D341Med (cell line): ENCODE measurements around the gene RAX.

Experiments used
- DNase-seq: peaks from one replicate; pipeline ENCODE4 v3.0.0; 2012; ENCODE audit warnings: low spot score

RAX gene

DNA sequence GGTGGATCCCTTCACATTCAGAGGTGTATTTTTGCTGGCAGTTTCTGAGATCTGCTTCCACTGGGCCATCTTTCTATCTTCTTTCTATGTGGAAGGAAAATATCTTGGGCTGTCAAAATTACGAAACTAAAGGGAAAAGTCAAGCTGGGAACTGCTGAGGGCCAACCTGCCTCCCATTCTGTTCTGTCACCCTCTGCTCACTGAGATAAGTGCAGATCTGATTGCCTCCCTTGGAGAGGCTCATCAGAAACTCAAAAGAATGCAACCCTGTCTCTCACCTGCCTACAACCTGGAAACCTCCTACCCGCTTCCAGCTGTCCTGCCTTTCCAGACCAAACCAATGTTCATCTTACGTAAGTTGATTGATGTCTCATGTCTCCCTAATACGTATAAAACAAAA, 26.5 kb downstream of the RAX start:
- no peak for DNase-seq

DNA sequence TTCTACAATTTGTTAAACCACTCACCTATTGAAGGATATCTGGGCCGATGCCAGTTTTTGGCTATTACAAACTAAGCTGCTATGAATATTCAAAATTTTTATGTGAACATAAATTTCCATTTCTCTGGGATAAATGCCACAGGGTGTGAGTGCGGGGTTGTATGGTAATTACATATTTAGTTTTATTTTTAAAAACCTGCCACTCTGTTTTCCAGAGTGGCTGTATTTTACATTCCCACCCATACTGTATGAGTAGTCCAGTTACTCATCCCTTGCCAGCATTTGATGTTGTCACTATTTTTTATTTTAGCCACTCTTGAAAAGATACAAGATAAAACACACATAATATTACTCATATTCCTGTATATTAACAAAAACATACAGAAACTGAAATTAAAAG, 30.3 kb downstream of the RAX start:
- no peak for DNase-seq

DNA sequence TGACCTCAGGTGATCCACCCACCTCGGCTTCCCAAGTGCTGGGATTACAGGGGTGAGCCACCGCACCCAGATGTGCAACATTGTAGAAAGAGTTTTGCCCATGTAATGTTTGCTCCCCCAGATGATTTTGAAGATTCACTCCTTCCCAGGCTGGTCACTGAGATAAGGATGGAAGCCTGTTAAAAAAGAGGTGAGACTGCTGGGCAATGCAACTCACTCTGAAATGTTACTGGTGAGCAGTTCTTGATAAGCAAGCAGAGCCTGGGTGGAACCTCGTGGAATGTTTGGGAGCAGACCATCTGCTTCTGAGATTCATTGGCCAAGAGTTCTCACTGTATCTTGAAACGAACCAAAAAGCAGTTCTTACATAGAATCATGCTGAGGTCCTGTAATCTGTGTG, 33.6 kb downstream of the RAX start:
- DNase-seq, result no peak

DNA sequence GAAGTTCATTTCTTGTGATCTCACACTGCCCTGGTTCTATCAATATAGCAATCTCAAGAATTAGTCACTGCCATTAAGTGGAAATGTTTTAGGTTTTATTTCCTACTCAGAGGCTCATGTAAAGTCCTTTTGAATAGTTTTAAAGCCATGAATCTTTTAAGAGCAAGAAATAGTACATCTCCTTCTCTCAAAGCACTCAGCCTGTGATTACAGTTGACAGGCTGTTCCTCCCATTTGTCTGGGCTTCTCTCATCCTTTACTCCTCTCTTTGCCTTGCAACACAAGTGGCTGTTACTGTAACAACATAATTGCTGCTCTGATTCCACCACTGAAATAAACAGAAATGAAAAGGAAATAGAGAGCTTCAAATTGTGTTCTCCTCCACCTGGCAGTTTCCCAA, 34.9 kb downstream of the RAX start:
- DNase-seq, result no peak

DNA sequence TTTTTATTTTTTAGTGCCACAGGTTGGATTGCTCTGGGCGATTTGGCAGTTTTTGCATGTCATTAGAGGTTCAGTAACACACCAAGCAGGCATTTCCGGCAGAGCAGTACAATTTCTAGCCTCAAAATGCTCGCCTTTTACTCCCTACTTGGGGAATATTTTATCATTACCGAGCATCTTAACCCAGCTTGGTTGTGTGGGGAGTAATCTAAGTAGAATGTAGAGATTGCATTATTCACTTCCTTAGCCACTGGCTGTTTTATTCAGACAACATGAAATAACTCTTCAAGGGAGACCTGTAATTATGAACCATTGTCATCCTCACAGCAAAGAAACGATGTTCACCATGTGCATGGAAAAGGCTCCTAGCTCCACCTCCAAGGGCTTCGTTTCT, 40.2 kb downstream of the RAX start:
- DNase-seq, result no peak

DNA sequence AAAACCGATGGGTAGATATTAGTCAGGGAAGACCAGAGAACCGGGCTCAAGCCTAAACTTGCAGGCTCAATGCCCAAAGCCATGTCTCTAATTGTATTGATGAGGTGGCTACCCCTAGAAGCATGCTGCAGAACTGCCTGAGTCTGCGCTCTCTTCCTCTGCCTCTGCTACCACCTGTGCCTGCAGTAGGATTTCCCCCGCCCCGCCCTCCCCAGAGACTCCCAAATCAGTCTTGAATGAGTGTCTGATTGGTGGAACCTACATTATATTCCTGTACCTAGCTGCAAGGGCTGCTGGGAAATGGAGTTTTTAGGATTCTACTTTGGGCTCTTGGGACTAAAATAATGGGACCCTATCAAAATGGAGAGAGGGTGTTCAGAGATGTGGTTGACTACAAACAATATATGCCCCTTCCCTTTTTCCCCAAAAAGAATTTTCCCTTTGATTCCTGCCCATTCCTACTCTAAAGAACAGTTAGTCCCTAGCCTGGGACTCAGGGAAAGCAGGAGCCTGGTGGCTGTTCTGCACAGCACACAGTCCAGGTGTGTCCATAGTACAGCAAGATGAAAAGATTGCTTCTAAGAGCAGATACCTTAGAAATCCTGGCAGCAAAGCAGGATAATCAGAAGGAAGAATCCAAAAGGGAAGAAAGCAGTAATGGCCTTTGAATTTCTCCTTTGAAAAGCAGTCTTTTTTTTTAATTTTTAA, 40.8 kb downstream of the RAX start:
- no peak for DNase-seq

DNA sequence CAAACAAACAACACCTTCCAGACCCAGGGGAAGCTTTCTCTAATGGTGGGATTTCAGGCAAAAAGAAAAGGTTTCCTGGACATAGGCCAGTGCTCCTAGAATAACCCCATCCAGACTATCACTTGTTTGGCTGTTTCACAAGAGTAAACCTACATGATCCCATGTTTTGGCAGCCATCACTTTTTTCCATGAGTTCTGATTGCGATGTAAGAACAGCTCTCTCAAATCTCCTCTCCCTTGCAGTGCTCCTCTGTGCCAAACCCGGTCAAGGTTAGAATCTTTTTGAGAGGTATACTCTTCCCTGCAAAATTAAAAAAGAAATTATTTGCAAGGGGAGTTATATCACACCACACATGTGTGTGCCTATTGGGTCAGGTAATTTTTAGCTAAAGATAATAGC, 41.4 kb downstream of the RAX start:
- no peak for DNase-seq

DNA sequence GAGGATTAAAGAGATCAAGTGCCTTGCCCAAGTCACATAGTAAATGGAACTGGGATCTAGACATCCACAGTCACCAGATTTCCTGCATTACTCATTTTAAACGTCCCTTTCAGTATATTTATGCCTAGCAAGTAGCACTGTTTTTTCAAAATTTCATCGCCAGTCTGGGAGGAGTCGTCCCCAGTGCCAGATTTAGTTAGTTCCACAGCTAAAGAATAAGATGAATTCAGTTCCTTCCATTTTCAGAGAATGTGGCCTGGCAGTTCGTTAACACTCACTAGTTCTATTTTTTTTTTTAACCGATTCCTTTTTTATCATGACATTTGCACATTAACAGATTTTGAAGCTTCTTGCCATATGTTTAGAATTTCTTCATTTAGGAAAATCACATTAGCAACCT, 42.1 kb downstream of the RAX start:
- no peak for DNase-seq

DNA sequence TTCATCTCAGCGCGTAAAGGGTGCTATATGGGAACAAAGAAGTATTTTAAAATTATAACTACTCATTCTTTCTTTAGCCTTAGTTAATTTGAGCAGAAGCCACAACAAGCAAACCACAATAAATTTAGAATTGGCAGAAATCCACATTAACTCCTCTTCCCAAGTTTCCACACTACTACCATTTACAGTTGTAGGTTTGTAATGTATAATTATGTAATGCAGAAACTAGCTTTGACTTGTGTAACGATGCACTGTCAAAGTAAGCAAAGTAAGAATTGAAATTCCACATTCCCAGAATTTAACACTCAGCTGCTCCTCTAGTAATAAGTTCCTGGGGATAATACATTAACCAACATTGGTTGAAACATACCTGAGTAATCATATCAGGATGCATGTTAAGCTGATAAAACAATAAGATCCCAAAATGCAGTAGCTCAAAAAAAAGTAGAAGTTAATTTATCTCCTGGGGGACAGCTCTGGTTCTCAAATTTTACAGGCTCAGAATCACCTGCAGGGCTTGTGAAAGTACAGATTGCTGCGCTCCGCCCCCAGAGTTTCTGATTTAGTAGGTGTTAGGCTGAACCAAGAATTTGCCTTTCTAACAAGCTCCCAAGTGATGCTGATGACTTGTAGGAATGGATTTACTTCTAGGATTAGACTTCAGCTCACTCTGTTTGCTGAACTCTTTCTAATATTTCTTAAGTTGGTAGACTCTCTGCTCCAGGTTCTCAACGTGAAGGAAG, 43.4 kb downstream of the RAX start:
- no peak for DNase-seq

DNA sequence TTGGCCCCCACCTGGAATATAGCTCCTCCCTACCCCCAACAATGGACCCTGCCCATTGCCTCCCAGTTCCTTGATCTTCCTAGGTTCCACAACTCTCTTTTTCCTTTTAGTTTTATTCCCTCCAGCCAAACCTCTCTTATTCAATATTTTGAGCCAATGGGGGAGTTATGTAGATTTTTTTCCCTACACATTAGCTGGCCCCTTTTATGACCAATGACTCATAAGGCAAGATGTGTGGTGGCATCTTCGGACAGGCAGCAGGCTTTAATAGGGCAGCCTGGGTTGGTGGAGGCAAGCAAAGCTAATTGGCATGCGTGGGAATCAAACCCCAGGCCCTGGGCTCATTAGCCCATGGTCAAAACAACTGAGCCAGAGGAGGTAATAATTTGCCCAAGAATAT, 44.1 kb downstream of the RAX start:
- no peak for DNase-seq

DNA sequence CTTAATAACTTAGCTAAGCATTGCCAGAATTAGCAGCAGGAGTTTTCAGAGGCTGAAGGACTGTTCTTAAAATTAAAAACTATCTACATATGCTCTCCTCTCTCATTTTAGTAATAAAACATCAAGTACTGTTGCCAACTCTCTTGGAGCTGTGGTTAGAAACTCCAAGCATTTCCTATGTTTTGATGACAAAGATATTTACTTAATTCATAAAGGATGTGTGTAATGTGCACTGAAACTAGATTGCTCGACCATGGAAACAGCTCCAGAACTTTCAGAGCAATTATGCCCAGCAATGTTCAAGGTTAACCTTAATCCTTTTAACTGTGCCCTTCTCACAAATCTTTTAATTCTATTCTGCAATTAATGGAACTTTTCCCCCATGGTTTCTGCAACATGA, 44.9 kb downstream of the RAX start:
- no peak for DNase-seq

DNA sequence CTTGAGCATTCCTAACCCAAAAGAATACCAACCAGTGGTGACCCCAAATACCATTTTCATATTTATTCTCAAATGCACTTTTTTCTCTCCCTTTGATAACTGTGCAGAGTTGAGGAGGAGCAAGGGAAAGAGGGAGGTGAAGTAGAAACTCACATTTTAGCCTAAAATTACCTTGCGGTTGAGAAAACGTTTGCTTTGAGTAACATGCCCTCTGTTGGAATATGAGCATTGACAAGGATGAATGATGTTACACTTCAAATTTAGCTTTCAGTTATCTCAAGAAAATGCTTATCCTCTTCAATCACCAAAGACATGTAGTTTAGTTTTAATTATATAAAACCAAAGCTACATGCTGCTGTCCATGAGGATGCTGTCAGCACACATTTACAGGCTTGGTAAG, 50.9 kb downstream of the RAX start:
- DNase-seq, result no peak

DNA sequence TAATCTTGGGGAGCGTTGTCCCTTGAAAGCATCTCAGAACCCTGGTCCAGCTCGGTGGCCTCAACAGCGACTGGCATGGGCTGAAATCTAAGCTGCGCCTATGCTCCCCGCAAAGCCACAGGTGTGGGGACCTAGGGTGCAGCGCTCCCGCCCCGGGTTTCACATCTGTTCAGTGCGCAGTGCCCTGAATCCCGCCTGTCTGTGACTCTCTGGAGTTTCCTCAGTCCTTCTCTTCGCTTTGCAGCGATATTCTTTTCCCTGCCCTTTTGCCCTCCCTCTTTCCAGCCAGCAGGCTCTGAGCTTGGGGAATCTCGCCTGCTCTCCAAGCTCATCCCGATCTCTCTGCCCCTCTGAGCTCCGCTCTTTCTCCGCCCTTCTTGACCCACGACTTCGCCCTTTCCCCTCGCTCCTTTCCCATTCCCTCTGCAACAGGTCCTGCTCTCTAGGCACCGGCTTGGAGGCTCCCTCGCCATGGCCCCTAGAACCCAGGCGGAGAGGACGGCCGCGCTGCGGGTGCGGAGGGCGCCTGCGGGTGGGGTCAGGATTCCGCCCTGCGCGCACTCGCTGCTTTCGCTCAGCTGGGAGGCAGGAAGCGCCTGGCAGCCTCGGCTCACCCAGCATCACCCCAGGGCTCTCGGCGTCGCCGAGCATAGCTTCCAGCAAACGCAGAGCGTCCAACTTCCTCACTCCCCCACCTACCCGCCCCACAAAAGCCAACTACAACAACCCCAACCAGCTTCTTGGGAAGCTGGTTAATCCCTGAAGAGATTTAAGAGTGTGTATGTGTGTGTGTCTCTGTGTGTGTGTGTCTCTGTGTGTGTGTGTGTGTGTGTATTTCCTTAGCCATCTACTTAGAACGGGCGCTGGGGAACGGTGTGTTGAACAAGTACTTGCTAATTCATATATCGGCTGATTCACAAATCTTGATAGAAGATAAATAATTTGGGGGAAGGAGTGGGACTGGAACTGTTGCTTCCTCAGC, 52.2 kb downstream of the RAX start:
- DNase-seq, result peak; percentile 57

DNA sequence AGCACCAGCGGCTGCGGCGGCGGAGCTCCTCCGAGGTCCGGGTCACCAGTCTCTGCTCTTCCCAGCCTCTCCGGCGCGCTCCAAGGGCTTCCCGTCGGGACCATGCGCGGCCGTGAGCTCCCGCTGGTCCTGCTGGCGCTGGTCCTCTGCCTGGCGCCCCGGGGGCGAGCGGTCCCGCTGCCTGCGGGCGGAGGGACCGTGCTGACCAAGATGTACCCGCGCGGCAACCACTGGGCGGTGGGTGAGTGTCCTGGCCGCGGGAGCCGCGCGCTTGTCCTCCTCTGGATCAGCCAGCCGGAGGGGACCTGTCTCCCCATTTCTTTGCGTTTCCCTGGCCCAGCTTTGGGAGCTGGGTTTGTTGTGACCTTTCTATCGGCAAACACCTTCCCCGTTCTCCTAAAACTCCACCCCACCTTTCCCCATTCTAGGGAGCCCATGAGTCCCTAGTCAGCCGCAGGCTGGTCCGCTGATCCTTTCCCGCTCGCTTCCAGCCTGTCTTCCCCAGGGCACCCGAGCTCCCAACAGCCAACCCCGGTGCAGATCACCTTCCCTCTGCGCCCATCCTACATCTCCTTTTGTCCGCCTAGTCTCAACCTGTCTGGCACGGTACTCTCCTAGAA, 53.0 kb downstream of the RAX start:
- DNase-seq, result peak; percentile 69

DNA sequence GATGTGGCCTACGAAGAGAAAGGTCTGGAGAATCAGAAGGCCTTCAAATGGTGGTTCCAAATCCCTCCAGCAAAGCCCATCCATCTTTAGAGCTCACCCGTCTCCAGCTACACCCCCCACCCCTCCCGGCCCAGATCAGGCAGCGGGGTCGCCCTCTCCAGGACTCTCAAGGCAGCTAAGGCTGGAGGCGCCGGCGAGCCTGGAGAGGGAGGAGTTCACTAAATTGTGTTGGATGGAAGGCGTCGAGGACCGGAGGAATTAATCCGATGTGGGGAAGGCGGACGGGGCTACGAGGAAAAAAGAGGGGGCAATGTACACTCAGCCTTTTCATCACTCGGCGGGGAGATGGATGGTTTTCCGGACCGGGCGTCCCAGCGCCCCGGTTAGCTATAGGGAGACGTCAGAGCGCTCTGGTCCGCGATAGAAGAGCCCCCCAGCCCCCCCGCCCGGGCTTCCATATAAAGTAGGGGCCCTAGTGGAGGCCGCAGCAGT, 53.5 kb downstream of the RAX start, which contains the start of gene GRP:
Gene GRP (plus strand): TSS at position 487 of the 492 bp plus-strand sequence. CDS start 108 bp downstream, outside the sequence.
- DNase-seq, result peak; percentile 55

DNA sequence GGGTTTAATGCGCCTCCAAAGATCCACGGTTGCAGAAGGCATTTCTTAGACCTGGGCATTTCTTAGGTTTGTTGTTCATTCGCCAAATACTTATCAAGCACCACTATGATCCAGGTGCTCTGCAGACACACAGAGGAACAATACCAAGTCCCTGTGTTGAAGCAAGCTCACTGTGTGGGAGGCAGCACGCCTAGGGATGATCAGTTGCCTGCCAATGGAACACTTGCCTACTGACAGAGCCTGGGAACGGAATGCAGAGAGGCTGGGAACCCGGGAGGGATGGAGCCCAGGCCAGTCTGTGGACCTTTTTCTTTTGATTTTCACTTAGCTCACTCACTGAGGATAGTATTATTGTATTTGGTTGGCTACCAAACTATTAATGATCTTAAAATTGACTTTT, 55.2 kb downstream of the RAX start:
- no peak for DNase-seq
